SJCRH30 (cell line): Measurements from ENCODE around the gene SLC2A14. TPM values are rescaled to one million over a fixed set of nuclear protein-coding genes. Genes with fewer than 3 reads are reported as not detected.
A peak's percentile ranks its signal among the peaks of the same experiment; 100 is the strongest.
"Not testable (repeated sequence)": the region's sequence is repeated elsewhere in the genome, so short reads cannot be mapped to it uniquely, and the experiment has no call there.

ENCODE experiments used
- DNase-seq, 2 experiments: peaks; one replicate each; pipeline ENCODE4 v3.0.0-alpha.2; 2015 to 2020
- H3K27ac ChIP-seq: fragments of 250-450 bp; sonication (Bioruptor Pico); 2 replicates; pipeline ENCODE4 v1.5.1; 2020; ENCODE audit warnings: mild to moderate bottlenecking, moderate library complexity
- H3K27me3 ChIP-seq: fragments of 250-450 bp; sonication (Bioruptor Pico); 2 replicates; pipeline ENCODE4 v1.5.1; 2020; ENCODE audit warnings: mild to moderate bottlenecking, moderate library complexity
- H3K36me3 ChIP-seq: fragments of 250-450 bp; sonication (Bioruptor Pico); 2 replicates; pipeline ENCODE4 v1.5.1; 2020; ENCODE audit warnings: mild to moderate bottlenecking, moderate library complexity
- H3K4me1 ChIP-seq: fragments of 250-450 bp; sonication (Bioruptor Pico); 2 replicates; pipeline ENCODE4 v1.5.1; 2020; ENCODE audit warnings: mild to moderate bottlenecking, moderate library complexity
- H3K4me3 ChIP-seq: fragments of 250-450 bp; sonication (Bioruptor Pico); 2 replicates; pipeline ENCODE4 v1.5.1; 2020; ENCODE audit warnings: mild to moderate bottlenecking, moderate library complexity
- H3K9me3 ChIP-seq: fragments of 250-450 bp; sonication (Bioruptor Pico); replicated peaks from 2 replicates; pipeline ENCODE4 v1.5.1; 2020; ENCODE audit warnings: mild to moderate bottlenecking, moderate library complexity
- total RNA-seq: library from RNA; depleted of rRNA; stranded (reverse); fragments of >200 nt; shearing (Covaris generic); gene quantifications from 2 replicates; pipeline ENCODE4 v1.2.3, GENCODE V29; 2014; rRNA removed

The SLC2A14 gene
- total RNA-seq, result 0.04 TPM in 1 of 2 replicates, not detected in the other

DNA sequence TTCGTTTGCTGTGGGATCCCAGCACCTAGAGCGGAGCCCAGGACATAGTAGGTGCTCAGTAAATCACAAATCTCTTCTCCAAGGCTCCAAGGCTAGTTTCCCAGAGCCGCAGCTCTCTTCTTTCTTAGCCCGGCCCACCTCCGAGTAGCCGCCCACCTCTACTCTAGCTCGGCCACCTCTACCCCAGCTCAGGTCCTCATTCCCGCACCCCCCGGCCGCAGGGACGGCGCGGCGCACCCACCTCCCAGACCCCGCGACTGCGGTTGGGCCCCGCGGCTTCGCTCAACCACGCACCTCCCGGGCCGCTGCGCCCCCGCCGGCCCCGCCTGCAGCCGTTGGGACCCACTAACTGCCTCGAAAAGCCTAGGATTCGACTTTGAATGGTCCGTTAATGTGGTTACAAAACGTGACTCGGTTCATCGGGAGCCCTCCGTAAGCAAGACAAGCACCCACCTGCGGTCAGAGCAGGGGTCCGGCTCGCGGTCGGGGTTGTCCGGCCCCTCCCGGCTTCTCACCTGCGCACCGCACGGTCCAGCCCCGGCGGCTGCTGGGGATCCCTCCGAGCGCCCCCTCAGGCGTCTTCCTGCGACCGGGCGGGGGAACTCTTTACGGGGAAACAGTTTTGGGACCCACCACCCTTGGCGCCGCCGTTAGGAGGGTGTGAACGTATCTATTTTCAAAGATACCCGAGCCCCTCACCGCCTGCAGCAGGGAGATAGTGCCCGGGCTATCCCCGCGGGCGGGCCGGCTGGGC, at the start of gene SLC2A14:
SLC2A14 (minus strand) TSS at position 350 of the 754 bp plus-strand sequence. CDS start 3,035 bp downstream, outside the sequence.
- H3K27ac ChIP-seq, result no peak within 1 kb of the TSS
- H3K36me3 ChIP-seq, result no peaks in the 10 kb centered on the region
- no peak within 1 kb of the TSS for H3K4me3 ChIP-seq

DNA sequence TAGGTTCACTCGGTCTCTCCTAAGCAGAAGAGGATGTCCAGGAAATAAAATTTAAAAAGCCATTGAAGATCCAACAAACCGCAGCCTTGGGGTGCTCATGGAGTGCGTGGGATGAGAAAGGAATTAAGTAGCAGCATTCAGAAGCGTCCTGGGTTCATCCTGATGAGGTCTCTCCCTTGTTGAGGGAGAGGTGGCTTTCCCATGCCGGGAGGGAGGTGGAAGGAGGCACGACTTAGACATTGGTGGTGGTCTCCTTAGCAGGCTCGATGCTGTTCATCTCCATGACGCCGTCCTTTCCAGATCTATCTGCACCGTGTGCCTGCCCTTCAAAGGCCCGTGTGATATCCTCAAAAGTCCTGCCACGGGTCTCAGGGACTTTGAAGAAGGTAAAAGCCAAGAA, 48.5 kb upstream of the SLC2A14 start:
- H3K27ac ChIP-seq, H3K36me3 ChIP-seq, H3K27me3 ChIP-seq, H3K4me3 ChIP-seq, H3K4me1 ChIP-seq, DNase-seq, H3K9me3 ChIP-seq: not testable (repeated sequence)

More for the DNA sequence above, at the start of gene SLC2A14:
- Histone ChIP-seq H3K9me3 (no peaks in the 10 kb centered on the region), H3K27me3 (no peaks in the 10 kb centered on the region), H3K4me1 (no peaks in the 10 kb centered on the region)
- DNase-seq, result no peak

DNA sequence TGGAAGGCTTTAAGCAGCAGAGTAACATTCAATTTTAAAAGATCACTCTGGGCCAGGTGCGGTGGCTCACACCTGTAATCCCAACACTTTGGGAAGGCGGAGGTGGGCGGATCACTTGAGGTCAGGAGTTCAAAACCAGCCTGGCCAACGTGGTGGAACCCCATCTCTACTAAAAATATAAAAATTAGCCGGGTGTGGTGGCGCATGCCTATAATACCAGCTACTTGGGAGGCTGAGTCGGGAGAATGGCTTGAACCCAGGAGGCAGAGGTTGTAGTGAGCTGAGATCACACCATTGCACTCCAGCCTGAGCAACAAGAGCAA, 45.5 kb upstream of the SLC2A14 start:
- H3K9me3 ChIP-seq, H3K27me3 ChIP-seq, H3K36me3 ChIP-seq, DNase-seq, H3K4me3 ChIP-seq, H3K4me1 ChIP-seq, H3K27ac ChIP-seq: not testable (repeated sequence)

DNA sequence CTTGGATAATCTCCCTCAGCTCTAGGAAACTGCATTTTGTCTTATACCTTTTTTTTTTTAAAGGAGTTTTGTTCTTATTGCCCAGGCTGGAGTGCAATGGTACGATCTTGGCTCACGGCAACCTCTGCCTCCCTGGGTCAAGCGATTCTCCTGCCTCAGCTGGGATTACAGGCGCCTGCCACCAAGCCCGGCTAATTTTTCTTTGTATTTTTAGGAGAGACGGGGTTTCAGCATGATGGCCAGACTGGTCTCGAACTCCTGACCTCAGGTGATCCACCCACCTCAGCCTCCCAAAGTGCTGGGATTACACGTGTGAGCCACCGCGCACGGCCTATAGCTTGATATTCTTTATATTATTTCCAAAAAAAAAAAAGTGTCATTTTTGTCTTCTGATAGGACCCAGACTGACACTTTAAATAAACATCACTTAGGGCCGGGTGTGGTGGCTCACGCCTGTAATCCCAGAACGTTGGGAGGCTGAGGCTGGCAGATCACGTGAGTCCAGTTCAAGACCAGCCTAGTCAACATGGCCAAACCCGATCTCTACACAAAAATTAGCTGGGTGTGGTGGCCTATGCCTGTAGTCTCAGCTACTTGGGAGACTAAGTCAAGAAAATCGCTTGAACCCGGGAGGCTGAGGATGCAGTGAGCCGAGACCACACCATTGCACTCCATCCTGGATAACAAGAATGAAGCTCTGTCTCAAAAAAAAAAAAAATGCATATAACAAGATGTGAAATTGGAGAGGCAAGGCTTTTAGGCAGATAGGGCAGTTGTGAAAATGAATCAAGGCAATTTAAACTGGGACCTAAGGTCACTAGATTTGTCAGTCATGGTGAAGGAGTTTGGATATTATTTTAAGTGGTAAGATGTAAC, 44.9 kb upstream of the SLC2A14 start:
- Histone ChIP-seq H3K4me3 (no peak overlapping the region), H3K27me3 (no peaks in the 10 kb centered on the region), H3K9me3 (no peaks in the 10 kb centered on the region), H3K27ac (no peak overlapping the region), H3K36me3 (no peaks in the 10 kb centered on the region), H3K4me1 (no peaks in the 10 kb centered on the region)
- DNase-seq, result no peak

DNA sequence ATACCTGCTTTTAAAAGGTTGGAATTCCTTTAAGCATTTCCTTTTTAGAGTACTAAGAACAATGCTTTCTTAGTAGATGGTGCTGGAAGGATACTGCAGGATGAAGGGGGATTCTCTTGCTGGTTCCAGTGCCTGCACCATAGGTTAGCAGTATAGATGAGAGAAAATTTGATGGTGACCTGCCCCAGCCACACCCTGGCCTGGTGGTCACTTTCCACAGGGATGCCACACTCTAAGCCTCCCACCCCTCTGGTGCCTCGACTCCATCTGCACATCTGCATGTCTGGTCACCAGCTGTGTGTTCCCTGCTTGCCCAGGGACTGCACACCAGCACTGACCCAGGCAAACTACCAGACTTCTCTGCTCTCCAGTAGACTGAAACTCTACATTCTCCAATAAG, 44.2 kb upstream of the SLC2A14 start:
- H3K4me1 ChIP-seq, result no peaks in the 10 kb centered on the region
- DNase-seq, result no peak
- no peaks in the 10 kb centered on the region for H3K36me3 ChIP-seq

GRCh38 chr12:7915661-7916403, 43.1 kb upstream of the SLC2A14 start:
- H3K27me3 ChIP-seq, result no peaks in the 10 kb centered on the region
- H3K4me3 ChIP-seq, result no peak overlapping the region
- DNase-seq, result no peak

More for the DNA sequence above, 44.2 kb upstream of the SLC2A14 start:
- H3K4me3 ChIP-seq, result no peak overlapping the region
- no peak overlapping the region for H3K27ac ChIP-seq
- H3K9me3 ChIP-seq, result no peaks in the 10 kb centered on the region
- no peaks in the 10 kb centered on the region for H3K27me3 ChIP-seq

GRCh38 chr12:7910106-7910505, 37.4 kb upstream of the SLC2A14 start:
- H3K27me3 ChIP-seq, DNase-seq, H3K9me3 ChIP-seq, H3K36me3 ChIP-seq, H3K27ac ChIP-seq, H3K4me1 ChIP-seq, H3K4me3 ChIP-seq: not testable (repeated sequence)

More at GRCh38 chr12:7915661-7916403, 43.1 kb upstream of the SLC2A14 start:
- Histone ChIP-seq H3K36me3 (no peaks in the 10 kb centered on the region), H3K27ac (no peak overlapping the region), H3K9me3 (no peaks in the 10 kb centered on the region), H3K4me1 (no peaks in the 10 kb centered on the region)

- H3K27me3 ChIP-seq, result no peaks in the 10 kb centered on the region
- H3K9me3 ChIP-seq, result no peaks in the 10 kb centered on the region
- no peak overlapping the region for H3K4me3 ChIP-seq
- no peaks in the 10 kb centered on the region for H3K36me3 ChIP-seq
- DNase-seq, result no peak
- peaks cover 10% of the 10 kb centered on the region for H3K4me1 ChIP-seq
- no peak overlapping the region for H3K27ac ChIP-seq
Measured at GRCh38 chr12:7907009-7907408, 34.3 kb upstream of the SLC2A14 start.

DNA sequence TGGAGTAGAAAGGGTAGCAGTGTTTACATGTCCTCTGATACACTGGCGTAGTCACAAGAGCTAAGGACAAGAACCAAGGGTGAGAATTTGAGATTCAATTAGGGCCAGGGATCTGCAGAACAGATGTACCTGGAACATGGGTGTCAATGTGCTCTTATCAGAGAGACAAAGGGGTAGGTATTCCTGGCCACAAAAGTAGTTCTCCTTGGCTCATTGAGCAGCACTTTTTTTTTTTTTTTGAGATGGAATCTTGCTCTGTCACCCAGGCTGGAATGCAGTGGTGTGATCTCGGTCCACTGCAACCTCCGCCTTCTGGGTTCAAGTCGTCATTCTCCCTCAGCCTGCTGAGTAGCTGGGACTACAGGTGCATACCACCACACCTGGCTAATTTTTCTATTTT, 33.6 kb upstream of the SLC2A14 start:
- H3K4me1 ChIP-seq, result peaks cover 10% of the 10 kb centered on the region
- H3K4me3 ChIP-seq, DNase-seq, H3K9me3 ChIP-seq, H3K27me3 ChIP-seq, H3K36me3 ChIP-seq, H3K27ac ChIP-seq: not testable (repeated sequence)

DNA sequence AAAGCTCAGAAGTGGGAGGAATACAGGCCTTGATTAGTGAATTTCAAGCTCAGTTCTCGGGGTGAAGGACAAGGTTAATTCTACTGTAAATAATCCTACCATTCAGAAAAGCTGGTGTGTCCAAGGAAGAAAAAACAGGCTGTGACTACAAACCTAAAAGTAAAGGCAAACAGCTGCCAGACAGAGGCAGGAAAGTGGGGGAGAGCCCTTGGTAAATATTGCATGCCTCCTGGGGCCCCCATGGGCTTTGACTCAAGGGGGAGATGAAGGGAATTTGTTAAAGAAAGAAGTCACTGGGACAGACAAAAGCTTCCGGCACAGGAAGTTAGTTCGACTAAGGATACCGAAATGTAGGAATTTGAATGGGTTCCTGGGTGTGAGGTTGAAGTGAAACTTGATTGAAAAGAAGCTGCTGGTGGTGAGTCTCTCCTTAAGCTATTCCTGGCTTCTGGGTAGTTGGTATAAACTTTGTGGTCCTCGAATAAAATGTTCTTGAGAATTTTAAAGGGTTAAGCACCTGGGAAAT, 32.9 kb upstream of the SLC2A14 start:
- peaks cover 10% of the 10 kb centered on the region for H3K4me1 ChIP-seq
- H3K27ac ChIP-seq, H3K27me3 ChIP-seq, H3K9me3 ChIP-seq, H3K4me3 ChIP-seq, H3K36me3 ChIP-seq: not testable (repeated sequence)
- DNase-seq, result peak; percentile 22 to 60

- Histone ChIP-seq H3K4me1 (peaks cover 10% of the 10 kb centered on the region), H3K9me3 (no peaks in the 10 kb centered on the region), H3K27me3 (no peaks in the 10 kb centered on the region), H3K36me3 (no peaks in the 10 kb centered on the region), H3K4me3 (no peak overlapping the region), H3K27ac (no peak overlapping the region)
- DNase-seq, result peak; percentile 18 to 81
Measured at GRCh38 chr12:7905071-7905470, 32.4 kb upstream of the SLC2A14 start.

DNA sequence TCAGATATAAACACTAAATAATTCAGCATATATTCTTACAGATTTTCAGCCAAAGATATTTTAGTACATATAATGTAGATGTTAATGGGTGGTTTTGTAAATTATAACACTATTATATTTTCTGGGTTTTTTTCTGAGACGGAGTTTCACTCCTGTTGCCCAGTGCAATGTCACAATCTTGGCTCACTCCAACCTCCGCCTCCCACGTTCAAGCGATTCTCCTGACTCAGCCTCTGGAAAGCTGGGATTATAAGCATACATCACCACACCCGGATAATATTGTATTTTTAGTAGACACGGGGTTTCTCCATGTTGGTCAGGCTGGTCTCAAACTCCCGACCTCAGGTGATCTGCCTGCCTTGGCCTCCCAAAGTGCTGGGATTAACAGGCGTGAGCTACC, 29.7 kb upstream of the SLC2A14 start:
- H3K9me3 ChIP-seq, H3K4me3 ChIP-seq, H3K36me3 ChIP-seq, H3K27ac ChIP-seq, H3K27me3 ChIP-seq, DNase-seq: not testable (repeated sequence)
- peaks cover 10% of the 10 kb centered on the region for H3K4me1 ChIP-seq

GRCh38 chr12:7899755-7900154, 27.0 kb upstream of the SLC2A14 start:
- Histone ChIP-seq H3K27ac (no peak overlapping the region), H3K36me3 (no peaks in the 10 kb centered on the region), H3K4me1 (peaks cover 2% of the 10 kb centered on the region), H3K9me3 (no peaks in the 10 kb centered on the region), H3K4me3 (no peak overlapping the region), H3K27me3 (no peaks in the 10 kb centered on the region)
- DNase-seq, result no peak

DNA sequence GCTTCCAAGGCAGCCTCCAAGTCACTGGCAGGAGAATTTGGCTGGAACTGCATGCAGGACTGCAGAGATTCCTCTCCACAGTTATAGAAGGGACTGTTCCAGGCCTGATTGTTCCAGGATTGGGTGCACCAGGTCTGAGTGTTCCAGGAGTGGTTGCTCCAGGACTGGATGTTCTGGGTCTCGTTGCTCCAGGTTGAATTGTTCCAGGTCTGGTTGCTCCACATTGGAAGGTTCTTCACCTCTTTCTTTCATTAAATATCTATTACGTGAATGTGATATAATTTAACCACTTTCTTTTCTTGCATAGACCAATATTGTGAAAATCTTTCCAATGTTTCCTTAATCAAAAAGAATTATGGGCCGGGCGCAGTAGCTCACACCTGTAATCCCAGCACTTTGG, 24.0 kb upstream of the SLC2A14 start:
- H3K9me3 ChIP-seq, H3K27ac ChIP-seq, H3K4me3 ChIP-seq, H3K27me3 ChIP-seq, H3K36me3 ChIP-seq, DNase-seq, H3K4me1 ChIP-seq: not testable (repeated sequence)
